HG02610 (cell line): ENCODE results near the gene LPCAT3.
A peak's percentile ranks its signal among the peaks of the same experiment; 100 is the strongest.

ENCODE experiments used
- ATAC-seq: cut with Tn5 transposase; IDR thresholded peaks from one replicate; pipeline ENCODE4 v1.9.1; 2021; ENCODE audit warnings: mild to moderate bottlenecking, moderate library complexity; ENCODE audit not compliant: unreplicated experiment

The LPCAT3 gene

DNA sequence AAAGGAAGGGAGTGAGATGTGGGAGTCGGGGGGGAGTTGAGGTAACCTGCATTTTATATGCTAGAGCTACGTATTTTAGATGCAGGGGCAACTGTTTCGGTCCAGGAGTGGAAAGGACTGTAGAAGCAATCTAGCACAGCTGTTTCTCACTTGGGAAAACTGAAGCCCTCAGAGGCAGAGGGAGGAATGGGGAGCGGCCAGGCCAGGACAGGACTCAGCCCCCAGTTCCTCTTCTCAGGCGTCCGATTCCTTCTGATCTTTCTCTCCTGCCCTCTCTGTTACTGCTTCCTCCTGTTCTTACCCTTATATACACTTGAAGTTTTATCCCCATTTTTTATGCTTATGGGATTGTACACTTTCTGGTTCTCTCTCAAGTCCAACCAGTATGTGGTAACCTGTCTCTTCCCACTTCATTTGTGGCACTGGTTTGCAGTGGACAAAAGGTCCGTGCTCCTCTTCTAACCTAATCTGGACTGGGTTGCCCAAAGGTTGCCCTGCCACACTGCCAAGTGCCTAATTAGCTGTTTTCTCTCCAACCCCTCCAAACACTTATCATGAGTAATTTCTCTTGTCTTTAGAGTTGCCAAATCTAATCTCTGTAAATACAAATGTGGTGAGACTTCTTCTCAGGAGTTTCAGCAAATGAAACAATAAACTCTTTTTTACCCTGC is 16.2 kb downstream of the LPCAT3 start:
- no peak for ATAC-seq

DNA sequence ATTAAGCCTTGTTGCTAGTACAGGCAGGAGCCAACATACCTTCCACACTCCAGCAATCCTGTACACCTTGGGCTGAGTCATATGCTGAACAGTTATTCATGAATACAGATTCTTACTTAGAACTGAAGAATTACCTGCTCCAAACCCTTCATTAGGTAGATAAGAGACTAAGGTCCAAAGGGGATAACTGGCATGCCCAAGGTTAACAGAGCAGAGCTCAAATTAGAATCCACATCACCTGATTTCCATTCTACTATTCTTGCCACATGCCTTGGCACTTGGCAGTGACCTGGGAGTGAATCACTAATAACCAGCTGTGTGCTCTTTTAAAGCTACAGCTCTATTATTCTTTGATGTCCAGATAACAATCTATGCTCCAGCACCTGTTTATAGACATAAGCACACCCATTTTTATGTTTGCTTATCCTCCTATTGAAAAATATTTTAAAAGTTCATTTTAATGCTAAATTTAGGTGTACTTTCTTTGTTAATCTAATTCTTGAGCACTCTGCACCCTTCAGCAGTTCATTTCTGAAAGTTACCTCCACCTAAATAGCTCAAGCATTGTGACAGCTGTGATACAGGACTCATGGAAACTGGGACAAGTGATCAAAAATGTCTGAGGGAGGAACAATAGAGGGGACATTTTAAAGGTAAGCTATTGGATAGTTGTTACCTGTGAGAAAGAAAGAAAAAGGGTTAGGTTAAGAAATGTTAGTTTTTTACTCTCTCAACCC is 19.4 kb downstream of the LPCAT3 start:
- ATAC-seq = no peak

DNA sequence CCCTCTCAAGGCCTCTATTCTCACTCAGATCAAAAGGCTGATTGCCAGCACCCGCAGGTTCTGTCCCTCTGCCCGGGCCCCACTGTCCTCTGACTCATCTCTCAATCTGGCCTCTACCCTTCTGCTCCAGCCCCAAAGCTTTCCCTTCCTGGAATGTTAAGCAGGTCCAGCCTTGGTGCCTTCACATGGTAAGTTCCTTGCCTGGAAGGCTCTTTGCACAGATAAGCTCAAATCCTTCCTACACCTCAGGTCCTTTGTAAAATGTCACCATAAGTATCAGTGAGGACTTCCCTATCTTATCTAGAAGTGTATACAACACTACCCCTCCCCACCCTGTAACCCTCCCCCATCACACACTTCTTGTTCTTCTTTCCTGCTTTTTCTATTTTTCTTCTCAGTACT is 22.2 kb downstream of the LPCAT3 start:
- ATAC-seq = no peak

DNA sequence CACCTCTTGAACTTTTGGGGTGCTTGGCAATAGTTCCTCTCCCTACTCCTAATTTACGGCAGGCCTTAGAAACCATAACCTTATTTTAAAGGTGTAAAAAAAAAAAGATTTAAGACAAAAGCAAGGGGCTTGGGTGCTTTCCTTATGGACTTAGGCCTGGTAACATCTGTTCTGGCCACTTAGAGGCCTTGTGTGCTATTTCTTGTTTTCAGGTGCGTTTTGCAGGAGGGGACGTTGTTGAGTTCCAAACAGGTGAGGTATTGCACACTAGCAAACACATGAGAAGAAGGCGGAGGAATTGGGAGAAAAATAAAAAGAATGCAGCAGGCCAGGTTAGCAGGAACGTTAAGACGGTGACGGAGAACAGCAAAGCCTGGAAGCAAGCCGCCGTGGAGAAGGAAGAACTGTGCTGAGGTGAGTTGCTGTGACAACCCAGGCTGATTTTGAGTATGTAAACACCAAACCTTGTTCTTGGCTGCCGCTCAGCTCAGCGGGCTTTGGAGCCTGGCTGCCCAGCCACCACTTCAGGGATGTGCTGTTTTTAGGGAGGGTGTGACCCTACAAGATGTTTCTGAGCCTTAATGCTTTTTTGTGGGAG is 30.2 kb downstream of the LPCAT3 start:
- no peak for ATAC-seq

DNA sequence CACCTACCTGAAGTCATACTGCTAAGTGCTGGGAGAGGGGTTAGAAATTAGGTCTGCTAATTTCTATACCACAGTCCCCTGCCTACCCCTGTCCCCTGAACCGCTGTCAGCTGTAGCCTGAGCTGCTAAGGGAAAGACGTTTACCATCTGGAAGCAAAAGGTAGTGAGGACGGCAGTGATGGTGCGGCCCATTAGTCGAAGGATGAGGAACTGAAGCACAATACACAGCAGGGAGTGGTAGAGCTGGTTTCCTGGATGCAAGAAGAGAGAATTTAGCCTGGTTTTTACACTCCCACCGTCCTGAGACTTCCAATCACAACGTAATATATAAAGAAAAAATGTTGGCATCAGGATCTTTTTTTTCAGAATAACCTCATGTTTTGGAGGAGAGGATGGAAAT is 35.7 kb downstream of the LPCAT3 start:
- no peak for ATAC-seq

DNA sequence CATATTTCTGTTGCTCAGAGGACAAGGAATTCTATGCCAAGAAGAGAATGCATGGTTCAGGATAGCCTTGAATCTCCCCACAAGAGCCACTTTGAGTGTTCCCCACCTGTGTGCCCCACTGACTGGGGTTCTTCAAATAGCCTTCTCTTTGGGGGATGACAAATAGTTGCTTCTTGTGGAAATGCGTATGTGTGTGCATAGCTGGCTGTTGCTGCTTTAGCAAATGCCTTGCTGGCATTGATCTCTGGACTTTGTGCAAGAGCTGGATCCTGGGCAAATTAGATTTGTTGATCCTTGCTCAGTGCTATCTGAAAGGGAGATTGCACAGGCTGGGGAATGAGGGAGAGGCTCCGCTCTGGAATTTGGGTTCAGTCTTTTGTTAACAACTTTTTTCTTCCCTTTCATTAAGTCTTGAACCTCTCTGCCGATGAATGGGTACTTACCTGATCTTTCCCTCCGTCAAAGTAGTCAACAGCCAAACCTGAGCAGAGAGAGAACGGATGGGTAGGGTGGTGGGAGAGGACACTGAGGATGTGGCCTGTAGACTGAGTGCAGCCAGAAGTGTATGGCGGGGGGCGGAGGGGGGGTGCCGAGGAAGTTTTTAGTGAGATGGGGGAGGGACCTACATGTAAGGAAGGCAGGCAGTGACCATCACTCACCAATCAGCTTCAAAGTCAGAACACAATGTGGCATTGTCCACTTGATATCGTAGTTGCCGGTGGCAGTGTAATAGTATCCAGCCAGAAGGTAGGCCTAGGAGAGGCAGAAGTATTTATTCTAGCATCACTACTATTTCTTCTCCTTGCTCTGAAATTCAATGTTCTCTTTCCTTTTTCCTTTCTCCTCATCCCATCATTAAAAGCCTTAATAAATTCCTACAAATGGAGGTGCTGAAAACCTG is 36.9 kb downstream of the LPCAT3 start:
- ATAC-seq = no peak

DNA sequence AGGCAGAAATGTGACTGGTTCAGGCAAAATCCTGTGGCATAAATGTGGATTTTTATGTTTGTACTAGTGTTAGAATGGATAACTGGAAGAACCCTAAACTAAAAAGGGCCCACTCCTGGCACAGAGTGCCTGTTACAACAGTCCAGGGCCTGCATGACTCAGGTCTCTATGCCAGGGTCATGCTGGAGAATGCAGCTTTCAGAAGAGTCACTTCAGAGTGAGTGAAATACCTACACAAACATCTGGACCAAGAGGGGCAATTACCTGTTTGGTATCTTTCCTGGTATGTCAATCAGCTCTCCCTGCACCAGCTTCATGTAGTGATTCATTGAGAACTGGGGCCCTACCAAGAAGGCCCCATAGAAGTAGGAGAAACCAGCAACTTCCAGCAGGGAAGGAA is 37.5 kb downstream of the LPCAT3 start:
- no peak for ATAC-seq

DNA sequence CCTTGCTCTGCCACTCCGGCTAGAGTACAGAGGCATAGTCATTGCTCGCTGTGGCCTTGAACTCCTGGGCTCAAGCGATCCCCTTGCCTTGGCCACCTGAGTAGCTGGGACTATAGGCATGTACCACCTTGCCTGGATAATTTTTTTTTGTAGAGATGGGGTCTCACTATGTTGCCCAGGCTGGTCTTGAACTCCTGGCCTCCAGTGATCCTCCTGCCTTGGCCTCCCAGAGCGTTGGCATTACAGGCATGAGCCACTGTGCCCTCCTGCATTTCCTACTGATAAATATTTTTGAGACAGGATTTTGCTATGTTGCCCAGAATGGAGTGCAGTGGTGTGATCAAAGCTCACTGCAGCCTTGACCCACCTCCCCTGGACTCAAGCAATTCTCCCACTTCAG is 38.2 kb downstream of the LPCAT3 start:
- ATAC-seq = no peak

DNA sequence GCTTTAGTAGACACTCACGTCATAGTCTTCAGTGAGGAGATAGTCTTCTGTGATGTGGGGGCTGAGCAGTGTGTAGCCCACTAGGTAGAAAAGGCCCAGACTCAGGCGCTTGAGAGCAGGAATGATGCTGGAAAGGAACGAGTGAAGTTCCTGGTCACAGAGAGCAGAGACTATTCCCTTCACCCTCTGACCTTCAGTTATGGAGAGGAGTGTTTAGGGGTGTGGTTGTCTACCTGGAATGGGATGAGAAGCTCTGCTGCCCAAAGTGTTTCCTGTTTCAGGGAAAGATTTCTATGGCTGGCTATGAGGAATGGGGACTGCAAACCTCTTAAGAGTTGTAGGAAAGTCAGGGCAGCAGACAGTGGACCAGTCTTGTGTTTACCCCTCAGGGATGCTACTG is 38.8 kb downstream of the LPCAT3 start:
- ATAC-seq = no peak

DNA sequence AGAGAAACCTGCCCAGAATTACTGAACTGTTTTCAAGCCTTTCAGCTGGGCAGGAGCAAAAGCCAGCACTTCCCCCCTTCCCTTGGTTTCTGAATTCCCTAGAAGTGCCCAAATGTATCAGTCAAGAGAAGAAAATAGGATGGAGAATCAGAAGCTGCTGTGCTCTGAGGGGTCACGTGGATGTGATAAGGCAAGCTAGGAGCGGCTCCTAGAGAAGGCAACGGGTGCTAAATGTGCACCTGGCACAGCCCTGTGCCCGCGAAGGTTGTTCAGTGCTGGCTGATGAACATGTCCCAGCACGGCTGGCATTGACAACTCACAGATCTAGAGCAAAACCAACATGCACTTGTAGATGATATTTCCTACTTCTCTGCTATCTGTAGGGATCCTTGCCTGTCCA is 39.3 kb downstream of the LPCAT3 start:
- no peak for ATAC-seq

DNA sequence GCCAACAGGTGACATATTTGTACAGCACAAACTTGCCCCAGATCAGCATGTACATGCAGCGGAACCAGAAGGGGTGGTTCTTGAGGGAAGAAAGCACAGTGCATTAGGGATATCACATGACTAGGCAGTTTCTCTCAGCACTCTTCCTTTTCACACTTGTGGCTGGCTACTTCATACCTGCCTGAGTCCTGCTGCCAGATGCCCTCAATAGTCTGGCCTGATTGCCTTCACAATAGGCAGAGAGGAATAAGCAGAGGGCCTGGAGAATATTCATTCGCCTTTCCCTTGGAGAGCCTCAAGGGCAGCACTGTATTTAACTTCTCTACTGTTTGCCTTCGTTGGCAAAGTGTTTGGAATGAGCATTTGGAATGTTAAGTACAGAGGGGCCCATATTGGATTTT is 39.7 kb downstream of the LPCAT3 start:
- no peak for ATAC-seq

DNA sequence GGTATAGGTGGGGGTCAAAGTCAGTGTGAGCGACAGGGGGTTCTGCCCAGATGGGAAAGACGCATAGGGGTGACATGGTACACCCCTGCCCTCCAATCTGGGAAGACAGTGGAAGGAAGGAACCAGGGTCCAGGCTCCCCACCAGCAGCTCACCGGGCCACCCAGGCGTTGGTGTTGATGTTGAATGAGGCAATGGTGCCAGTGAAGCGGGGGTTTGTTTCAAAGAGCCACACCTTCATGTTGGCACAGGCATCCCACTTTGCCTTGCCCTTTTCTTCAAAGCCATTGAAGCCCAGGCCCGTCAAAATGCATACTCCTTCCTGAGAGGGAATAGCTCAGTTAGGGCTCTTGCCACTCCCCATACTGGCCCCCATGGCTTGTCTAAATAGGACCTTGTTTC is 40.1 kb downstream of the LPCAT3 start:
- ATAC-seq = no peak

DNA sequence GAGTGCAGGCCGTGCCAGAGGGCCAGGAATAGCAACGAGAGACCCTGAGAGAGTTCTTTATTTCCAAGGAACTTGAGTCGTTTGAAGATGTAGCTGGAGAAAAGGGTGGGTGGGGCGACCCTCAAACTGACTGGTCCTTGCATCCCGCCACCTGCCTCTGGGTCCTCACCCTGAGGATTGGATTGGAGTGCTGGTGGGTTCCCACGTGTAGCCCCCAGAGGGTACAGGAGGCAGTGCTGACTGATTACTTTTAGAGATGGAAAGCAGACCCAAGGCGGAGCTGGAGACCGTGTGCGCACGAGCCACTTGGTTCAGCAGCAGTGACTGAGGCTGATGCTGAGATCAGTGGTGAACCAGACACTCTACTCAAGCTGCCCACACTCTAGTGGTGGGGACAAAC is 40.6 kb downstream of the LPCAT3 start:
- no peak for ATAC-seq

DNA sequence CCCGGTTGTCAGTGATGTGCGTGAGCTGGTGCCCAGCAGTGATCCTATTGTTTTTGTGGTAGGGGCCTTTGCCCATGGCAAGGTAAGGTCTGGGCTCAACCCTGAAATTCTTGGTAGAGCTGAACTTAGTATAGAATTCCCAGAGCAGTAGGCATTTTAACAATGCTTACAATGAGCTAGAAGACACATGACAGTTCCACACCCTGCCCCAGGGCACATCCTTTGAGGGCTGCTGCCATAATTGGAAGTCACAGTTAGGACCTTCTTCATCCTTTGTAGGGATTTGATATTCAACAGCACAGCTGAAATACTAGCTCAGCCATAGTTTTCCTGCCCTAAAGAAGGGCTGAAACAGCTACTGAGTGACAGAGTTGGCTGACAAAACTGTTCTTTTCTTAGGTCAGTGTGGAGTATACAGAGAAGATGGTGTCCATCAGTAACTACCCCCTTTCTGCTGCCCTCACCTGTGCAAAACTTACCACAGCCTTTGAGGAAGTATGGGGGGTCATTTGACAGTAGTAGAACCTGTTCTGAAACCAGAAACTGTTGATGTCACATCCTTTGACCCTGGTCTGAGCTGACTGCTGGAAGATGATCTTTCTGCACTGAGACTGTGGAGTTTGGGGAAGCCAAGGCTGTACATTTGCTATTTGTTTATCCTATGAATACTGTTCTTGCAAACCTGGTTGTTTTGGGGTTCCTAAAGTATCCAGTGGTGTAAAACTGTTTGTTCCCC is 42.8 kb downstream of the LPCAT3 start:
- no peak for ATAC-seq

DNA sequence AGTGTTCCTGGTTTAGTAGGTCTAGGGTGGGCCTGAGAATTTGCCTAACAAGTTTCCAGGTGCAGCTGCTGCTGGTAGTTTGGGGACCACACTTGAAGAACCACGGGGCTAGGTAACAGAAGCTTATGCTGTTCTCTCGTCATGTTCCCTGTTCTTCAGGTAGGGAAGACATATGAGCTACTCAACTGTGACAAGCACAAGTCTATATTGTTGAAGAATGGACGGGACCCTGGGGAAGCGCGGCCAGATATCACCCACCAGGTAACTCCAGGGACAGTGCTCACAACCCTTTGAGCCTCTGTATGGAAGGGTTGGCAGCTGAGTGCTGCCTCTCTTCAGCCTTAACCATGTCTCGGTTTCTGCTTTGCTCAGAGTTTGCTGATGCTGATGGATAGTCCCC is 44.1 kb downstream of the LPCAT3 start:
- ATAC-seq = no peak

DNA sequence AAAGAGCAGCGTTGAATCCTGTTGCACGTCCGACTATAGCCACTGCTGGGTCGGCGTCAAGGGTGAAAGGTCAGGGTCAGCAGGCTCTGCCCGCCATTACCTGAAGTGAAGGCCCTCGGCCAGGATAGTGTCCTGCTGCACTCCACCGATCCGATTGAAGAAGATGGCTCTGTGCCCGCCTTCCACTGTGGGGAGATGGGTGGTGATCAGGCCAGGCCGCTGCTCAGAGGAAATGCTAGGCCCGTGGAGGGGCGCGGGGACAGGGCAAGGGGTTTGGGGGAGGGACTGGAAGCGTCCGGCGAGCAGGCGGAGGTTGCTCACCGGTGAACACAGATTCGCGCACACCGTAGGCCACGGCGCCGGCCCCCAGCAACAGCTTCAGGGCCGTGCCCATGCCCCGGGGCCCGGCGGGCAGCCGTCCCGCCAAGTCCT is 48.2 kb downstream of the LPCAT3 start:
- peak; percentile 20 for ATAC-seq

DNA sequence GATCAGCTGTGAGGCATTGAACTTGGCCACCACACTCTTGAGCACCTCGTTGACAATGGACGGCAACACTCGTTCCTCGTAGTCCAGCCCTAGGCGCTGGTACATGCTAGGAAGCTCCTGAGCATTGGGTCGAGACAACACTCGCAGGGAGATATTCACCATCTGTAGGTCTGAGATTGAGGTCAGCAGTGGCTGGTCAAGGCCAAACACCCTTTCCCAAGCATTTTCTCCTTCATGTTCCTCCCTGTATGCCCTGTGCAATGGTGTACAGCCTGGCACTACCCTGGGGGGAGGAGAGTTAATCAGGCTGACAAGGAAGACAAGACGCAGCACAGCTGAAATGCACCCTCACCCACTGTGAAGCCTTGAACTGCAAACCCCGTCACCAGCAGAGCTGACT is 49.9 kb downstream of the LPCAT3 start:
- ATAC-seq = no peak

DNA sequence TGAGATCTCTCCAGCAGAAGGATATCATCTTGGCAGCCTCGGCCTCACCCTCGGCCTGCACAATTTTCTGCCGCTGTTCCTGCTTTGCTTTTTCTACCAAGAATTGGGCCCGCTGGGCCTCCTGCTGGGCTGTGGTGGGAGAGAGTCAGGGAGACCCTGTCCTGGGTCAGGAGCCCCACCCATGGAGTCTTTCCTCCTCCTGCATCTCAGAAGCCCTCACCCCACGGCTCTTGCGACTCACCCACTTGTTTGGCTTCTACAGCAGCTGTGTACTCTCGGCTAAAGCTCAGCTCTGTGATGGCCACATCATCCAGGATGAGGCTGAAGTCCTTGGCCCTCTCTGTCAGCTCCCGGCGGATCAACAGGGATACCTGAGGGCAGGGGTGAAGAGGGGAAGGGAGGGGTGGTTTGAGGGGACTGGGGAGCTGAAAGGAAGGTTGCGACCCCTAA is 50.6 kb downstream of the LPCAT3 start:
- ATAC-seq = no peak

DNA sequence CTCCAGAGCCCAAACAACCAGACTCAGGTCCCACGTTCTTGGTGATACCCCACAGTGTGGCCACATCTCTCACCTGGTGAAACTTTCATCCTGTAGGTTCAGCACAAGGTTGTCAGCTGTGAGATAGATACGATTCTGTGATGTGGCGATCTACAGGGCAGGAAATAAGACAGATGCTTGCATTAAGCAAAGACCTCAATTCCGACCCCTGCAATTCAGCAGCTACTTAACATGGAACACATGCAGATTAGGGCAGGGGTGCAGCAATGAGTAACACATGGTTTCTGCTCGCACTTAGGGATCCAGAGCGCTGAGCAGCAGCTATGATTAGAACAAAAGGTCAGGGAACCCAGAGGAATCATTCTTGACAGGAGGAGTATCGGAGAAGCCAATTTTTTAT is 51.9 kb downstream of the LPCAT3 start:
- ATAC-seq = no peak

DNA sequence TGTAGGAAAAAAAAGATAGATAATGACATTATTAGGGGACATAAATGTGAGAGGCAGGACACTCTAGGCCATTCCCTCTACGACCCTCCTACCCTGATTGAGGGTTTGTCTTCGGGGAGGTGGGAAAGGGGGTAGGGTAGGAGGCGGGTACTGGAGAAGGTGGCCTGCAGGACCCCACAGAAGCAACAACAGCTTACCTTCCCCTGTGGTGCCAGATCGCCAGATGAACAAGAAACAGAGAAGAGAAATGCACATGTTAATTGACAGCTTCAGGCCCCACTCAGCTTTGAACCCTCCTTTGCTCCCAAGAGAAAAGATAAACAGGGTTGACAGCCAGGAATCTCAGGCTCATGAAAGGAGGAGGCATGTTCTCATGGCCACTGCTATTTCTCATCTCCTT is 52.6 kb downstream of the LPCAT3 start:
- no peak for ATAC-seq
